ENCODE results near the gene GARIN5B.
"Not testable (repeated sequence)": the region's sequence is repeated elsewhere in the genome, so short reads cannot be mapped to it uniquely, and the experiment has no call there.

Gene GARIN5B

GRCh38 chr19:55346725-55347441 is 16.2 kb downstream of the GARIN5B start:
- DNase-seq, result no peak

GRCh38 chr19:55345818-55346724 is 17.0 kb downstream of the GARIN5B start:
- no peak for DNase-seq

- DNase-seq, result no peak
Measured at GRCh38 chr19:55345101-55345817, 17.8 kb downstream of the GARIN5B start.

- DNase-seq, result no peak
Measured at GRCh38 chr19:55344444-55344843, 18.6 kb downstream of the GARIN5B start.

GRCh38 chr19:55341595-55342531 is 21.2 kb downstream of the GARIN5B start:
- DNase-seq, result no peak

- DNase-seq, result peak; percentile 69
Measured at GRCh38 chr19:55341171-55341588, 21.9 kb downstream of the GARIN5B start.

GRCh38 chr19:55340784-55341147 is 22.3 kb downstream of the GARIN5B start:
- peak; percentile 32 for DNase-seq

GRCh38 chr19:55339889-55340783 is 22.9 kb downstream of the GARIN5B start:
- DNase-seq, result no peak

- peak; percentile 100 for DNase-seq
Measured at GRCh38 chr19:55339105-55339888, 23.8 kb downstream of the GARIN5B start, which contains the start of gene KMT5C. TSS of gene KMT5C (plus strand) at chr19:55339876. CDS start at chr19:55341937, 2,061 bp downstream.

- DNase-seq, result no peak
Measured at GRCh38 chr19:55336101-55336500, 27.0 kb downstream of the GARIN5B start.

GRCh38 chr19:55333870-55334269 is 29.2 kb downstream of the GARIN5B start:
- no peak for DNase-seq

- not testable (repeated sequence) for DNase-seq
Measured at GRCh38 chr19:55329791-55330190, 33.3 kb downstream of the GARIN5B start.

GRCh38 chr19:55328774-55329318 is 34.2 kb downstream of the GARIN5B start:
- not testable (repeated sequence) for DNase-seq

- DNase-seq, result no peak
Measured at GRCh38 chr19:55325172-55325571, 37.9 kb downstream of the GARIN5B start, which contains the start of gene TMEM150B. TSS of gene TMEM150B (minus strand) at chr19:55325341. CDS start at chr19:55321036, 4,305 bp downstream.

- no peak for DNase-seq
Measured at GRCh38 chr19:55324662-55325061, 38.4 kb downstream of the GARIN5B start.

GRCh38 chr19:55322204-55322885 is 40.7 kb downstream of the GARIN5B start:
- no peak for DNase-seq

GRCh38 chr19:55321466-55322137 is 41.5 kb downstream of the GARIN5B start:
- no peak for DNase-seq

GRCh38 chr19:55320844-55321419 is 42.1 kb downstream of the GARIN5B start:
- no peak for DNase-seq

Measured in CD4-positive, alpha-beta T cell treated with Interleukin-17A for 4 hours (primary cell).